Endothelial cell of umbilical vein (primary cell): ENCODE results near the gene SLC18B1. TPM values are rescaled to one million over a fixed set of nuclear protein-coding genes. Genes with fewer than 3 reads are reported as not detected.

Source experiments
- BruUV-seq: library from RNA; stranded (reverse); fragments of 400-500 nt; replicated peaks from 2 replicates; lab custom pipeline; 2021; lab: Mats Ljungman, UMichigan
- CTCF ChIA-PET: fragments of 300-600, 350-600 bp; sonication (Branson Sonifier 250); formaldehyde crosslinking; loops from one replicate; lab custom pipeline; 2021; ENCODE audit warnings: antibody characterized with exemption, inconsistent platforms; lab: Charles Lee
- POLR2A ChIA-PET: fragments of 300-600, 350-600 bp; sonication (Branson Sonifier 250); formaldehyde crosslinking; loops from one replicate; lab custom pipeline; 2021; ENCODE audit warnings: antibody characterized with exemption, inconsistent platforms; lab: Charles Lee
- DNase-seq: peaks from one replicate; pipeline ENCODE4 v3.0.0-alpha.2; 2011; ENCODE audit warnings: low read depth, low spot score
- FAIRE-seq: peaks from 2 replicates; lab custom pipeline; 2011; peaks lifted over from hg19 to GRCh38; lab: Jason Lieb, UNC
- H2AFZ ChIP-seq: 2 replicates; pipeline ENCODE4 v1.6.0; 2012; ENCODE audit warnings: low read depth, low read length, control low read depth, inconsistent platforms
- H3K27ac ChIP-seq: 2 replicates; pipeline ENCODE4 v1.5.1; 2011; ENCODE audit warnings: low read depth, mild to moderate bottlenecking, control low read depth, low read length, moderate library complexity; ENCODE audit not compliant: insufficient read depth
- H3K27me3 ChIP-seq, 2 experiments: 2 replicates each; pipeline versions ENCODE4 v1.6.0 to v1.6.1; 2011; ENCODE audit warnings: low read length in 2 of 2, mixed read lengths in 1 of 2; ENCODE audit not compliant: control insufficient read depth in 2 of 2, insufficient read depth in 2 of 2
- H3K36me3 ChIP-seq, 2 experiments: 2 replicates in 1 of 2; 3 replicates in 1 of 2; pipeline ENCODE4 v1.5.1; 2011; ENCODE audit warnings: low read length in 2 of 2, mild to moderate bottlenecking in 1 of 2, moderate library complexity in 1 of 2; ENCODE audit not compliant: control insufficient read depth in 2 of 2, insufficient read depth in 2 of 2; ENCODE audit errors: extremely low read depth in 1 of 2
- H3K4me1 ChIP-seq: 3 replicates; pipeline ENCODE4 v1.5.1; 2011; ENCODE audit warnings: mild to moderate bottlenecking, low read length; ENCODE audit not compliant: control insufficient read depth, insufficient read depth; ENCODE audit errors: extremely low read depth
- H3K4me2 ChIP-seq: 2 replicates; pipeline ENCODE4 v1.6.1; 2011; ENCODE audit warnings: low read length, control low read depth, mixed read lengths; ENCODE audit not compliant: insufficient read depth
- H3K4me3 ChIP-seq, 3 experiments: fragments of 200-600 bp in 1 of 3; sonication (generic), shearing (Covaris generic) in 1 of 3; replicated peaks in 1 of 3; 2 replicates each; pipeline ENCODE4 v1.5.1; 2011 to 2016; ENCODE audit warnings: control low read depth in 3 of 3, low read length in 3 of 3, mild to moderate bottlenecking in 2 of 3, inconsistent platforms in 1 of 3, low read depth in 1 of 3, moderate library complexity in 1 of 3; ENCODE audit not compliant: insufficient read depth in 1 of 3
- H3K79me2 ChIP-seq: 2 replicates; pipeline ENCODE4 v1.6.0; 2012; ENCODE audit warnings: low read length, inconsistent platforms; ENCODE audit not compliant: control insufficient read depth, insufficient read depth
- H3K9ac ChIP-seq: replicated peaks from 2 replicates; pipeline ENCODE3; 2011; ENCODE audit warnings: low read length, control low read depth; ENCODE audit not compliant: insufficient read depth; ENCODE audit errors: extremely low read depth
- H3K9me1 ChIP-seq: replicated peaks from 3 replicates; pipeline ENCODE4 v1.6.0; 2011; ENCODE audit warnings: mild to moderate bottlenecking, low read length; ENCODE audit not compliant: control insufficient read depth, insufficient read depth; ENCODE audit errors: extremely low read depth
- H3K9me3 ChIP-seq: replicated peaks from 2 replicates; pipeline ENCODE4 v1.5.1; 2012; ENCODE audit warnings: low read length, inconsistent platforms; ENCODE audit not compliant: control insufficient read depth, insufficient read depth
- H4K20me1 ChIP-seq: replicated peaks from 2 replicates; pipeline ENCODE3; 2011; ENCODE audit warnings: mild to moderate bottlenecking, low read length; ENCODE audit not compliant: control insufficient read depth, insufficient read depth; ENCODE audit errors: extremely low read depth
- CTCF ChIP-seq, 2 donors: IDR thresholded peaks; 1 replicate in 1 of 2; 2 replicates in 1 of 2; pipeline ENCODE4 v1.5.1; 2011; ENCODE audit warnings: low read length in 2 of 2, mild to moderate bottlenecking in 2 of 2, moderate library complexity in 2 of 2, control low read depth in 1 of 2, inconsistent platforms in 1 of 2, low read depth in 1 of 2; ENCODE audit not compliant: insufficient read depth in 1 of 2; ENCODE audit errors: extremely low read depth in 1 of 2
- EZH2 ChIP-seq: IDR thresholded peaks from 2 replicates; pipeline ENCODE4 v1.6.1; 2012; ENCODE audit warnings: borderline replicate concordance, low read depth, mild to moderate bottlenecking, moderate library complexity, low read length, inconsistent platforms; ENCODE audit not compliant: severe bottlenecking
- FOS ChIP-seq: IDR thresholded peaks from 2 replicates; pipeline ENCODE4 v1.6.1; 2011; ENCODE audit warnings: mild to moderate bottlenecking, low read length, moderate library complexity, borderline replicate concordance; ENCODE audit not compliant: insufficient read depth
- GATA2 ChIP-seq: IDR thresholded peaks from 2 replicates; pipeline ENCODE4 v1.7.0; 2011; ENCODE audit warnings: low read depth, mild to moderate bottlenecking, moderate library complexity, mixed read lengths, low read length; ENCODE audit not compliant: insufficient read length, insufficient read depth
- JUN ChIP-seq: IDR thresholded peaks from 2 replicates; pipeline ENCODE4 v1.6.1; 2011; ENCODE audit warnings: borderline replicate concordance, low read depth; ENCODE audit not compliant: insufficient read length, insufficient read depth
- MAX ChIP-seq: IDR thresholded peaks from 2 replicates; pipeline ENCODE4 v1.6.1; 2011; ENCODE audit not compliant: insufficient read depth, insufficient read length
- MYC ChIP-seq: IDR thresholded peaks from one replicate; pipeline ENCODE4 v1.6.1; 2011; ENCODE audit warnings: mild to moderate bottlenecking, low read depth, low read length
- POLR2A ChIP-seq: IDR thresholded peaks from 2 replicates; pipeline ENCODE4 v1.6.1; 2012; ENCODE audit warnings: low read depth, mild to moderate bottlenecking, control low read depth, low read length
- POLR2AphosphoS5 ChIP-seq: IDR thresholded peaks from 2 replicates; pipeline ENCODE4 v1.6.1; 2012; ENCODE audit warnings: low read depth, mild to moderate bottlenecking, control low read depth, low read length, moderate library complexity; ENCODE audit not compliant: insufficient read depth
- dilution Hi-C: fragments of 300-500 bp; cut with MboI; formaldehyde crosslinking; loops from one replicate; pipeline ENCODE4 v1.15.0; 2019; ENCODE audit warnings: low sequenced_read_pairs; ENCODE audit not compliant: extremely low pct_ligation_motif_present
- intact Hi-C: fragments of 100-400 bp; cut with micrococcal nuclease; formaldehyde crosslinking; loops from one replicate; pipeline ENCODE4 v1.10.0; 2022
- polyA plus RNA-seq, 4 experiments: library from polyadenylated mRNA; depleted of rRNA in 3 of 4; stranded (reverse) in 3 of 4; unstranded in 1 of 4; fragments of >200 nt; gene quantifications; 2 replicates each; pipeline versions ENCODE4 v1.2.1 to v1.2.3, GENCODE V29; 2011 to 2012; ENCODE audit warnings: missing spikeins in 1 of 4
- total RNA-seq: library from RNA; stranded (reverse); gene quantifications from 2 replicates; pipeline ENCODE4 v1.2.3, GENCODE V29; 2021

The SLC18B1 gene
- total and polyA plus RNA-seq, 2 donors (not counting 3 experiments of a cell fraction or from before 2014, with no cell fraction given): 8.4 to 9.2 TPM

- no peak overlapping the region for H3K9ac ChIP-seq
- TF ChIP-seq FOS (no peak), EZH2 (no peak), POLR2AphosphoS5 (no peak), GATA2 (no peak), POLR2A (no peak), MAX (no peak), MYC (no peak), CTCF (IDR thresholded peaks at IDR 0.05; ENCODE audit: extremely low read depth in 1 of 2, insufficient read depth in 1 of 2, low read depth in 1 of 2, low read length in 2 of 2) (no peak), JUN (no peak)
- dilution Hi-C loops: no loop called here
- no peaks in the 10 kb centered on the region for H3K79me2 ChIP-seq
- peaks cover 0 to under 1% of the 10 kb centered on the region in 2 experiments for H3K27me3 ChIP-seq
- no peak for FAIRE-seq
- ChIA-PET CTCF (interaction anchor here (1.2 kb wide), 1 partner anchor 11 kb away, joined by 4 read pairs; no protein-coding TSS in a partner anchor), POLR2A (no interaction called here)
- no peaks in the 10 kb centered on the region for H4K20me1 ChIP-seq
- no peak overlapping the region for H3K27ac ChIP-seq
- no peaks in the 10 kb centered on the region for H3K9me1 ChIP-seq
- no TSS peak for BruUV-seq
- H3K4me3 ChIP-seq: no peak overlapping the region
- no peak for DNase-seq
- H2AFZ ChIP-seq: no peak overlapping the region
- no peaks in the 10 kb centered on the region for H3K36me3 ChIP-seq
- intact Hi-C loops: no loop called here
- H3K4me1 ChIP-seq: no peaks in the 10 kb centered on the region
- no peaks in the 10 kb centered on the region for H3K9me3 ChIP-seq
- H3K4me2 ChIP-seq: no peak overlapping the region
Measured at GRCh38 chr6:132841966-132842365, 43.5 kb upstream of the SLC18B1 start.
